SK-N-SH (cell line): ENCODE results near the gene DEPDC5. TPM values are rescaled to one million over a fixed set of nuclear protein-coding genes. Genes with fewer than 3 reads are reported as not detected.

Source experiments
- CTCF ChIA-PET: fragments of 300-600, 350-600 bp; formaldehyde crosslinking; extraction: SDS; loops from one replicate; lab custom pipeline; 2021; lab: Yijun Ruan, JAX
- POLR2A ChIA-PET: fragments of 350-600 bp; sonication (Branson Sonifier 250); formaldehyde crosslinking; extraction: SDS; loops from one replicate; lab custom pipeline; 2020; ENCODE audit warnings: antibody characterized with exemption, inconsistent platforms; lab: Yijun Ruan, JAX
- DNase-seq: peaks from one replicate; pipeline ENCODE4 v3.0.0; 2012
- H2AFZ ChIP-seq: fragments of 200-600 bp; sonication (generic); 2 replicates; pipeline ENCODE4 v1.8.1; 2016; ENCODE audit warnings: antibody characterized with exemption, mild to moderate bottlenecking, low read depth
- H3F3A ChIP-seq: fragments of 200-600 bp; sonication (generic); replicated peaks from 2 replicates; pipeline ENCODE3; 2016; ENCODE audit warnings: antibody characterized with exemption, mild to moderate bottlenecking; ENCODE audit not compliant: insufficient read depth
- H3K27ac ChIP-seq, 2 experiments: fragments of 200-500 bp in 1 of 2; fragments of 200-600 bp in 1 of 2; sonication (Bioruptor generic) in 1 of 2; sonication (generic), shearing (Covaris generic) in 1 of 2; 2 replicates each; pipeline versions ENCODE4 v1.5.1 to v1.6.1; 2014 to 2016; ENCODE audit warnings: low read depth in 2 of 2, inconsistent platforms in 1 of 2, low read length in 1 of 2, mild to moderate bottlenecking in 1 of 2, mixed read lengths in 1 of 2
- H3K27me3 ChIP-seq: fragments of 200-600 bp; sonication (generic), shearing (Covaris generic); 2 replicates; pipeline ENCODE4 v1.6.1; 2016; ENCODE audit warnings: mixed run types; ENCODE audit not compliant: insufficient read depth
- H3K36me3 ChIP-seq, 2 experiments: fragments of 200-500 bp in 1 of 2; fragments of 200-600 bp in 1 of 2; sonication (Bioruptor generic) in 1 of 2; sonication (generic) in 1 of 2; replicated peaks in 1 of 2; 2 replicates each; pipeline versions ENCODE3 to v1.5.1; 2014 to 2016; ENCODE audit warnings: low read length in 1 of 2, mild to moderate bottlenecking in 1 of 2; ENCODE audit not compliant: insufficient read depth in 2 of 2, control insufficient read depth in 1 of 2
- H3K4me1 ChIP-seq, 2 experiments: fragments of 200-500 bp in 1 of 2; fragments of 200-600 bp in 1 of 2; sonication (Bioruptor generic) in 1 of 2; sonication (generic), shearing (Covaris generic) in 1 of 2; 2 replicates each; pipeline versions ENCODE4 v1.5.1 to v1.6.1; 2014 to 2016; ENCODE audit warnings: low read depth in 1 of 2, low read length in 1 of 2, mixed run types in 1 of 2; ENCODE audit not compliant: insufficient read depth in 2 of 2, control insufficient read depth in 1 of 2
- H3K4me2 ChIP-seq: fragments of 200-600 bp; sonication (generic), shearing (Covaris generic); 2 replicates; pipeline ENCODE4 v1.6.1; 2017; ENCODE audit warnings: mixed run types
- H3K4me3 ChIP-seq, 2 experiments: fragments of 200-500 bp in 1 of 2; fragments of 200-600 bp in 1 of 2; sonication (Bioruptor generic) in 1 of 2; sonication (generic), shearing (Covaris generic) in 1 of 2; 2 replicates each; pipeline versions ENCODE4 v1.5.1 to v1.8.1; 2014 to 2016; ENCODE audit warnings: low read depth in 2 of 2, inconsistent platforms in 1 of 2, low read length in 1 of 2, mild to moderate bottlenecking in 1 of 2, mixed read lengths in 1 of 2, moderate library complexity in 1 of 2
- H3K79me2 ChIP-seq: fragments of 200-600 bp; sonication (generic); 2 replicates; pipeline ENCODE4 v1.8.1; 2017; ENCODE audit warnings: mild to moderate bottlenecking; ENCODE audit not compliant: insufficient read depth
- H3K9ac ChIP-seq: fragments of 200-600 bp; sonication (generic); 2 replicates; pipeline ENCODE4 v1.6.1; 2017; ENCODE audit warnings: mixed run types
- H3K9me2 ChIP-seq: fragments of 200-600 bp; sonication (generic); 2 replicates; pipeline ENCODE4 v1.6.1; 2017; ENCODE audit warnings: mixed run types
- H3K9me3 ChIP-seq: fragments of 200-600 bp; sonication (generic); 2 replicates; pipeline ENCODE4 v1.6.1; 2017; ENCODE audit warnings: mixed run types, mild to moderate bottlenecking, moderate library complexity
- H4K20me1 ChIP-seq: fragments of 200-600 bp; sonication (generic); 2 replicates; pipeline ENCODE4 v1.6.1; 2017; ENCODE audit warnings: mild to moderate bottlenecking, mixed run types; ENCODE audit not compliant: insufficient read depth
- CHD2 ChIP-seq: fragments of 150-350 bp; IDR thresholded peaks from 2 replicates; pipeline ENCODE4 v1.6.1; 2018; ENCODE audit warnings: low read length; ENCODE audit not compliant: partially characterized antibody
- EP300 ChIP-seq, 2 experiments: IDR thresholded peaks; 2 replicates each; pipeline versions ENCODE4 v1.4.0 to v1.6.1; 2012; ENCODE audit warnings: borderline replicate concordance in 1 of 2, low read depth in 1 of 2, low read length in 1 of 2
- EZH2phosphoT487 ChIP-seq: fragments of 200-600 bp; sonication (generic); IDR thresholded peaks from 2 replicates; pipeline ENCODE4 v1.6.1; 2017; ENCODE audit warnings: low read depth, mixed run types, mild to moderate bottlenecking, antibody characterized with exemption, moderate library complexity, borderline replicate concordance
- FOSL2 ChIP-seq: IDR thresholded peaks from 2 replicates; pipeline ENCODE4 v1.4.0; 2012; ENCODE audit warnings: low read depth, mild to moderate bottlenecking, moderate library complexity, borderline replicate concordance
- FOXJ3 ChIP-seq: sonication (generic); formaldehyde crosslinking; IDR thresholded peaks from 2 replicates; pipeline ENCODE4 v1.5.1; 2020; ENCODE audit warnings: mild to moderate bottlenecking, missing genetic modification reagents
- FOXM1 ChIP-seq: IDR thresholded peaks from 2 replicates; pipeline ENCODE4 v1.4.0; 2012; ENCODE audit warnings: low read depth, mild to moderate bottlenecking
- GABPA ChIP-seq: IDR thresholded peaks from 2 replicates; pipeline ENCODE4 v1.4.0; 2012; ENCODE audit warnings: low read depth, mild to moderate bottlenecking
- JUND ChIP-seq: IDR thresholded peaks from 2 replicates; pipeline ENCODE4 v1.4.0; 2012
- NFIC ChIP-seq: IDR thresholded peaks from 2 replicates; pipeline ENCODE4 v1.4.0; 2012; ENCODE audit warnings: borderline replicate concordance
- PBX3 ChIP-seq: IDR thresholded peaks from 2 replicates; pipeline ENCODE4; 2012
- POLR2AphosphoS5 ChIP-seq: IDR thresholded peaks from 2 replicates; pipeline ENCODE4 v1.6.1; 2012; ENCODE audit warnings: low read depth, low read length
- RAD21 ChIP-seq: IDR thresholded peaks from 2 replicates; pipeline ENCODE4 v1.6.1; 2012; ENCODE audit warnings: mild to moderate bottlenecking, low read length
- RFX5 ChIP-seq: IDR thresholded peaks from 2 replicates; pipeline ENCODE4 v1.6.1; 2012; ENCODE audit warnings: mild to moderate bottlenecking, improper control_type of control experiment, low read length
- RXRA ChIP-seq: IDR thresholded peaks from 2 replicates; pipeline ENCODE4 v1.4.0; 2012; ENCODE audit warnings: low read depth, mild to moderate bottlenecking, borderline replicate concordance
- TAF1 ChIP-seq: IDR thresholded peaks from 2 replicates; pipeline ENCODE4 v1.6.1; 2012; ENCODE audit warnings: low read depth, mild to moderate bottlenecking, low read length, moderate library complexity, borderline replicate concordance
- TCF12 ChIP-seq: IDR thresholded peaks from 2 replicates; pipeline ENCODE4 v1.4.0; 2012
- ZBTB33 ChIP-seq: IDR thresholded peaks from 2 replicates; pipeline ENCODE4 v1.4.0; 2012; ENCODE audit warnings: low read depth, borderline replicate concordance
- WGBS: methylation state at CpG from one replicate; pipeline ENCODE4 v1.1.6; 2017; ENCODE audit warnings: low lambda C conversion rate; 5-methylcytosine and 5-hydroxymethylcytosine counted together
- polyA plus RNA-seq, 3 experiments: library from polyadenylated mRNA; depleted of rRNA; stranded (reverse); fragments of >200 nt; gene quantifications; 2 replicates each; pipeline ENCODE4 v1.2.3, GENCODE V29; 2012
- TF ChIP-seq, protein P1 (sequence below): IDR thresholded peaks from 2 replicates; pipeline ENCODE4 v1.4.0; 2012; ENCODE audit warnings: low read depth
- TF ChIP-seq, protein P2 (sequence below): fragments of 150-350 bp; IDR thresholded peaks from 2 replicates; pipeline ENCODE4 v1.6.1; 2017; ENCODE audit warnings: antibody characterized with exemption, low read length, low read depth, borderline replicate concordance
- TF ChIP-seq, protein P3 (sequence below): IDR thresholded peaks from 2 replicates; pipeline ENCODE4 v1.6.1; 2012; ENCODE audit warnings: mild to moderate bottlenecking, low read depth, low read length, moderate library complexity

Gene DEPDC5
- polyA plus RNA-seq, 1 of the 3 experiments (the other 2 are of a cell fraction), result 7.8 TPM

GRCh38 chr22:31952472-31952871 lies 198.7 kb downstream of the DEPDC5 start:
- no peaks in the 10 kb centered on the region for H3K27me3 ChIP-seq
- H3K79me2 ChIP-seq, result peaks cover 99% of the 10 kb centered on the region
- TF ChIP-seq, protein P1, sequence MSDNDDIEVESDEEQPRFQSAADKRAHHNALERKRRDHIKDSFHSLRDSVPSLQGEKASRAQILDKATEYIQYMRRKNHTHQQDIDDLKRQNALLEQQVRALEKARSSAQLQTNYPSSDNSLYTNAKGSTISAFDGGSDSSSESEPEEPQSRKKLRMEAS, result no peak
- no peak for TF ChIP-seq FOXM1
- peak; percentile 85 for TF ChIP-seq FOSL2
- TF ChIP-seq POLR2AphosphoS5, result peak; percentile 13; the same call in 1 of the 2 replicates
- no peak; the same call in 1 of the 2 replicates for TF ChIP-seq RXRA
- TF ChIP-seq TAF1, result no peak
- TF ChIP-seq, protein P2, sequence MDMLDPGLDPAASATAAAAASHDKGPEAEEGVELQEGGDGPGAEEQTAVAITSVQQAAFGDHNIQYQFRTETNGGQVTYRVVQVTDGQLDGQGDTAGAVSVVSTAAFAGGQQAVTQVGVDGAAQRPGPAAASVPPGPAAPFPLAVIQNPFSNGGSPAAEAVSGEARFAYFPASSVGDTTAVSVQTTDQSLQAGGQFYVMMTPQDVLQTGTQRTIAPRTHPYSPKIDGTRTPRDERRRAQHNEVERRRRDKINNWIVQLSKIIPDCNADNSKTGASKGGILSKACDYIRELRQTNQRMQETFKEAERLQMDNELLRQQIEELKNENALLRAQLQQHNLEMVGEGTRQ, result no peak
- no peak; the same call in 1 of the 2 replicates for TF ChIP-seq TCF12
- no peak for TF ChIP-seq EZH2phosphoT487
- peak; percentile 68 for TF ChIP-seq JUND
- no peak for TF ChIP-seq RFX5
- no peak for TF ChIP-seq RAD21
- peak; percentile 63 for TF ChIP-seq PBX3
- no peak for TF ChIP-seq FOXJ3 (CRISPR knock-in tag)
- peak in 1 of 2 experiments; percentile 29; a peak in 1 of 4 replicates for TF ChIP-seq EP300 (IDR thresholded peaks at IDR 0.05; ENCODE audit: borderline replicate concordance in 1 of 2, low read depth in 1 of 2, low read length in 1 of 2)
- no peak for TF ChIP-seq GABPA
- TF ChIP-seq, protein P3, sequence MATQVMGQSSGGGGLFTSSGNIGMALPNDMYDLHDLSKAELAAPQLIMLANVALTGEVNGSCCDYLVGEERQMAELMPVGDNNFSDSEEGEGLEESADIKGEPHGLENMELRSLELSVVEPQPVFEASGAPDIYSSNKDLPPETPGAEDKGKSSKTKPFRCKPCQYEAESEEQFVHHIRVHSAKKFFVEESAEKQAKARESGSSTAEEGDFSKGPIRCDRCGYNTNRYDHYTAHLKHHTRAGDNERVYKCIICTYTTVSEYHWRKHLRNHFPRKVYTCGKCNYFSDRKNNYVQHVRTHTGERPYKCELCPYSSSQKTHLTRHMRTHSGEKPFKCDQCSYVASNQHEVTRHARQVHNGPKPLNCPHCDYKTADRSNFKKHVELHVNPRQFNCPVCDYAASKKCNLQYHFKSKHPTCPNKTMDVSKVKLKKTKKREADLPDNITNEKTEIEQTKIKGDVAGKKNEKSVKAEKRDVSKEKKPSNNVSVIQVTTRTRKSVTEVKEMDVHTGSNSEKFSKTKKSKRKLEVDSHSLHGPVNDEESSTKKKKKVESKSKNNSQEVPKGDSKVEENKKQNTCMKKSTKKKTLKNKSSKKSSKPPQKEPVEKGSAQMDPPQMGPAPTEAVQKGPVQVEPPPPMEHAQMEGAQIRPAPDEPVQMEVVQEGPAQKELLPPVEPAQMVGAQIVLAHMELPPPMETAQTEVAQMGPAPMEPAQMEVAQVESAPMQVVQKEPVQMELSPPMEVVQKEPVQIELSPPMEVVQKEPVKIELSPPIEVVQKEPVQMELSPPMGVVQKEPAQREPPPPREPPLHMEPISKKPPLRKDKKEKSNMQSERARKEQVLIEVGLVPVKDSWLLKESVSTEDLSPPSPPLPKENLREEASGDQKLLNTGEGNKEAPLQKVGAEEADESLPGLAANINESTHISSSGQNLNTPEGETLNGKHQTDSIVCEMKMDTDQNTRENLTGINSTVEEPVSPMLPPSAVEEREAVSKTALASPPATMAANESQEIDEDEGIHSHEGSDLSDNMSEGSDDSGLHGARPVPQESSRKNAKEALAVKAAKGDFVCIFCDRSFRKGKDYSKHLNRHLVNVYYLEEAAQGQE, result no peak
- no peak for TF ChIP-seq ZBTB33
- TF ChIP-seq CHD2, result no peak
- TF ChIP-seq NFIC, result peak; percentile 47
- POLR2A ChIA-PET, result no interaction called here
- H3F3A ChIP-seq, result peaks cover 29% of the 10 kb centered on the region
- peaks cover 97% of the 10 kb centered on the region for H4K20me1 ChIP-seq
- CTCF ChIA-PET, result interaction anchor here (0.6 to 2.0 kb wide), 5 partner anchors 18 to 306 kb away, joined by 3 to 11 read pairs (median 3); partner anchors contain the start of gene PISD
- H3K9me2 ChIP-seq, result no peaks in the 10 kb centered on the region
- no peak overlapping the region for H3K4me3 ChIP-seq
- H3K9ac ChIP-seq, result peak overlapping the region; percentile 0; the same call in 1 of the 2 replicates
- H3K36me3 ChIP-seq, result peaks cover 52 to 68% of the 10 kb centered on the region in 2 experiments
- H3K27ac ChIP-seq, result peak overlapping the region in 1 of 2 experiments; percentile 77; a peak in 2 of 4 replicates
- H2AFZ ChIP-seq, result no peak overlapping the region
- H3K4me1 ChIP-seq, result peaks cover 11 to 33% of the 10 kb centered on the region in 2 experiments; a peak in 3 of 4 replicates
- H3K9me3 ChIP-seq, result no peaks in the 10 kb centered on the region
- 56% methylated on average over 2 of the region's 2 CpGs for WGBS
- no peak for DNase-seq
- H3K4me2 ChIP-seq, result peak overlapping the region; percentile 9
